GM18511 (cell line): ENCODE measurements around the gene TMEM74B.
"Not testable (repeated sequence)": the region's sequence is repeated elsewhere in the genome, so short reads cannot be mapped to it uniquely, and the experiment has no call there.

Experiments used
- ATAC-seq: cut with Tn5 transposase; IDR thresholded peaks from one replicate; pipeline ENCODE4 v1.9.1; 2021; ENCODE audit warnings: mild to moderate bottlenecking, moderate library complexity; ENCODE audit not compliant: unreplicated experiment

The TMEM74B gene

DNA sequence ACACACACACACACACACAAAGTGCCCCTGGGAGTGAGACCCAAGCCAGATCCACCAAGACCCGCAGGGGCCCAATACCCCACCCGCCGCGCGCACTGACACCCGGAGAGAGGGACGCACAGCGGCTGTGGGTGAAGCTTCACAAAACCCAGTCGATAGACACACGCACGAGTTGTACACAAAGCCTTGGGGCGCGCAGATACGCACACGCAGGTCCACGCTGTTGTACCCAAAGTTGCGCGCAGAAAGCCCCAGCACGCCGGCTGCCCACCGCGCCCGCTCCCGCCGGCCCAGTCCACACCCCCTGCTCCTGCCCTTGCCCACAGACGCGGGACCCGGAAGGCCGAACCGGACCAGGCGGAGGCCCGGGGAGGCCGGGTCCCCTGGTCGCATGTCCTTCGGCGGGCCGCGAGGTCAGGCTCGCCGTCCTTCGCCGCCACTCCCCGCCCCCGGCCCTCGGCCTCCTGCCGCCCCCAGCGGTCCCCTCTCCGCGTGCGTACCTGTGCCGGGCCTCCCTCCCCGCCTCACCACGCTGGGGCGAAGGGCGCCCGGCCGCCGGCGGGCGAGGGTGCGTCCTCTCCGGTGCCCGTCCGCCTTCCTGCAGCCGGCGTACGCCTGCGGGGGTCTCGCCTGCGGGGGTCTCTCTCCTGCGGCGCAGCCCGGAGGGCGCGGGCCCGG lies at the start of gene TMEM74B:
Gene TMEM74B, minus strand, starts transcription at position 344 of the 678 bp plus-strand sequence. CDS start 1,180 bp downstream, outside the sequence.
- no peak for ATAC-seq

DNA sequence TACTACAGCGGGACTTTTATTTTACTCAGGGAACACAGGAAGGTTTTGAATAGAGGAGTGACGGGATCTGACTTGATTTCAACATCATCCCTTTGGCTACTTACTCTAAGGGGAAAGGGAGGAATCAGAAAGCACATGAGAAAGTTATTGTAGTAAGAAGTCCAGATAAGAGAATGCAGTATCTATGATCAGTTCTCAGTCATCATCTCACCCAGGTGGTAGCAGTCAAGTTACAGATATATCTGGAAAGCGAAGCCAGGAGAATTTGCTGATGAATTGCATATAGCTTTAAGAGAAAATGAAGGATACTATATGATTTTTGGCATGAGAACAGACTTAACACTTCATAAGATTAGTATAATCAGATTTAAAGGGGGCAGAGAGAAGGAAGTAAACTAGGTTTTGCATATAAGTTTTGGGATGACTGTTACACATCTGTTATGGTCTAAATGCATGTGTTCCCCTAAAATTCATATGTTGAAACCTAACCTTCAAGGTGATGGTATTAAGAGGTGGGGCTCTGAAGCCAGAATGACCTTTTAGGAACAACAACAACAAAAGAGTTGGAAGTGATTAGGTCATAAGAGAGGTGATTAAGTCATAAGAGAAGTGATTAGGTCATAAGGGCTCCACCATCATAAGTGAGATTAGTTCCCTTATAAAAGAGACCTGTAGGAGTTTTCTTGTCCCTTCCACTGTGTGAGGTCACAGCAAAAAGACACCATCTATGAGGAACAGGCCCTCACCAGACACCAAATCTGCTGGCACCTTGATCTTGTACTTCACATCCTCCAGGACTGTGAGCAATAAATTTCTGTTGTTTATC lies 47.7 kb upstream of the TMEM74B start:
- ATAC-seq = no peak

DNA sequence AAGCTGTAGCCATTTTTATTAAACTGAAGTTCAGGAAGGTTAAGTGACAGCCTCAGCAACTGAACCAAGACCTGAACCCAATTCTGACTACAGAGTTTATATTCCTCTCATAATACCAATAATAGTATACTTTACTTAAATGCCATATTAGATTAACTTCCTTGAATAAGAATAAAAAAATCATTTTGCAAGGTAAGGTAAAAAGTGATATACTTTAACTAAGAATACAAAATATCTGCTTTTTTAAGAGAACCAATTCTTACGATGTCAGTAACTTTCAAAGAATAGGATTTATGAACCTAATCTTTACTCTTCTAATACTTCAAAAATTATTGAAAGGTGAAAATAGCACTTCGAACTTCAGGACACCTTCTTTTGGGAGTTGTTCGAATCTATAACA lies 44.8 kb upstream of the TMEM74B start:
- no peak for ATAC-seq

DNA sequence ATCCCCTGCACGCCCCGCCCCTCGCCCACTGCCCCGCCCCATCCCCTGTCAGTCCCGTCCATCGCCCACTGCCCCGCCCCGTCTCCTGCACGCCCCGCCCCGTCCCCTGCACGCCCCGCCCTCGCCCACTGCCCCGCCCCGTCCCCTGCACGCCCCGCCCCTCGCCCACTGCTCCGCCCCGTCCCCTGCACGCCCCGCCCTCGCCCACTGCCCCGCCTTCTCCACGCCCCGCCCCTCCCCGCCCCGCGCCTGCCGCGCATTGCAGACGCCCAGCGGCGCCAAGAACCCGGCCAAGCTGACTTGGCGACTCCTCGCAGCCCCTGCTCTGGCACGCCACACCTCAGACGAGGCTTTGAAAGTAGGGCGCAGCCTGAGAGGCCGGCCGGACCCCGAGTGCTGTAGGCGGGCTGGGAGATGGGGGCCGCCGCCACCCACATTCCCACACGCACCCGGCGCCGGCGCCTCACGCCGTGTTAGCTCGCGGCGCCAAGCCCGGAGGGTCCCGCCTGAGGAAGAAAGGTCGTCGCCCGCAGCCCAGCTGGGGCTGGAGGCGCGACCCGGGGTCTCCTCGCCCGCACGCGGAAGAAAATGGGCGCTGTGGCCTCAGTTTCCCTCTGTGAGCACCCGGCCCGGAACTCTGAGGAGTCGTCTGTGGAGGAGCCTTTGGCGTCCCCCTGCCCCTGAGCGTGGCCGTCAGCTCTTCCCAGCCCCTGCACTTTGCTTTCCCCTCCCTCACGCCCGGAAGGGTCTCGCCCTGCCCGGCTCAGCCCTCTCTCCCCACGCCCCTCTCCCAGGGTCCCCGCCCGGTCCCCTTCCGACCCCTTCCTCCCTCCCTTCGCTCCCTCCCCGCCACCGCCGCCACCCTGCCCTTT lies 41.2 kb upstream of the TMEM74B start, which contains the start of gene RAD21L1:
Gene RAD21L1, plus strand, starts transcription at position 262 of the 872 bp plus-strand sequence. CDS start 2,410 bp downstream, outside the sequence.
- no peak for ATAC-seq

DNA sequence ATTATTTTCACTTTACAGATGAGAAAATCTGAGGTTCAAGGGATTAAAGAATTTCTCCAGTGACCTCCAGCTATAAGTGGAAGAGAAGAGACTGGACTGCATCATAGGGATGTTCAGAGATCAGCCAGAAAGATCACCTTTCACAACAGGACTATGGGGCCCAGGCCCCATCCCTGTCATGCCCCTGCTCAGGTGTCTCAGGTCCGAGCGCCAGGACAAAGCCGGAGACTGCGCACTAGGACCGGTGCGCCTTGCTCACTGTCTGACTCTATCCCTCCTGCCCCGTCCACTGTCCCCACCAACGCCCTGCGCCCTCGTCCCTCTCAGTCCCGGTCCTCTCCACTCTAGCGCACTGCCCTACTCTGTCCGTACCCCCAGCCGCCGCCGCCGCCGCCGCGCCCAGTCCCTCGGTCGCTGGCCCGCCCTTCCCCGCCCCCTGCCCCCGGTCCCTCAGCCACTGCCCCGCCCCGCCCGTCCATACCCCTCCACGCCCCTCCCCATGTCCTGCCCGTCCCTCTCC lies 40.5 kb upstream of the TMEM74B start:
- no peak for ATAC-seq

DNA sequence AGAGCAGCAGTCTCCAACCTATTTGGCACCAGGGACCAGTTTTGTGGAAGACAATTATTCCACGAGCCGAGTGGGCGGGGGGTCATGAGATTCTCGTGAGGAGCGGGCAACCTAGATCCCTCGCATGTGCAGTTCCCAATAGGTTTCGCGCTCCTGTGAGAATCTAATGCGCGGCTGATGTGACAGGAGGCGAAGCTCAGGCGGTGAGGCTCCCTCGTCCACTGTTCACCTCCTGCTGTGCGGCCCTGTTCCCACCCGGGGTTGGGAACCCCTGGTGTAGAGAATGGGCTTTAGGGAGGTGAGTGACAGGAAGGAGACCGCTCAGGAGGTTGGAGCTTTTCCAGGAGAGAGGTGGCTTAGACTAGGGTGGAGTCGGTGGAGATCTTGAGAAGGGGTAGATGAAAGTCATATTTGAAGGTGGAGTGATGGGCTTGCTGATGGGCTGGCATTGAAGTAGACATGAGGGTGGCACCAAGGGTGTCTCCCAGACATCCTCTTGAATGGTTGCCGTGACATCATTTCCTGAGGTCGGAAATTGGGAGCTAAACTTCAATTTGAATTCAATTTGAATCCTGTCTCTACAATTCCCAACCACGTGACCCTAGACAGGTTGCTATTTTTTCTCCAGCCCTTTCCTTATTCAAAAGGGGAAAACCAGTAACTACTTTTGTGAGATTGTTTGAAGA lies 39.6 kb upstream of the TMEM74B start:
- no peak for ATAC-seq

DNA sequence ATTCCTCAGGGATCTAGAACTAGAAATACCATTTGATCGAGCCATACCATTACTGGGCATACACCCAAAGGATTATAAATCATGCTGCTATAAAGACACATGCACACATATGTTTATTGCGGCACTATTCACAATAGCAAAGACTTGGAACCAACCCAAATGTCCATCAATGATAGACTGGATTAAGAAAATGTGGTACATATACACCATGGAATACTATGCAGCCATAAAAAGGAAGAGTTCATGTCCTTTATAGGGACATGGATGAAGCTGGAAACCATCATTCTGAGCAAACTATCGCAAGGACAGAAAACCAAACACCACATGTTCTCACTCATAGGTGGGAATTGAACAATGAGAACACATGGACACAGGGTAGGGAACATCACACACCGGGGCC lies 38.0 kb upstream of the TMEM74B start:
- not testable (repeated sequence) for ATAC-seq

DNA sequence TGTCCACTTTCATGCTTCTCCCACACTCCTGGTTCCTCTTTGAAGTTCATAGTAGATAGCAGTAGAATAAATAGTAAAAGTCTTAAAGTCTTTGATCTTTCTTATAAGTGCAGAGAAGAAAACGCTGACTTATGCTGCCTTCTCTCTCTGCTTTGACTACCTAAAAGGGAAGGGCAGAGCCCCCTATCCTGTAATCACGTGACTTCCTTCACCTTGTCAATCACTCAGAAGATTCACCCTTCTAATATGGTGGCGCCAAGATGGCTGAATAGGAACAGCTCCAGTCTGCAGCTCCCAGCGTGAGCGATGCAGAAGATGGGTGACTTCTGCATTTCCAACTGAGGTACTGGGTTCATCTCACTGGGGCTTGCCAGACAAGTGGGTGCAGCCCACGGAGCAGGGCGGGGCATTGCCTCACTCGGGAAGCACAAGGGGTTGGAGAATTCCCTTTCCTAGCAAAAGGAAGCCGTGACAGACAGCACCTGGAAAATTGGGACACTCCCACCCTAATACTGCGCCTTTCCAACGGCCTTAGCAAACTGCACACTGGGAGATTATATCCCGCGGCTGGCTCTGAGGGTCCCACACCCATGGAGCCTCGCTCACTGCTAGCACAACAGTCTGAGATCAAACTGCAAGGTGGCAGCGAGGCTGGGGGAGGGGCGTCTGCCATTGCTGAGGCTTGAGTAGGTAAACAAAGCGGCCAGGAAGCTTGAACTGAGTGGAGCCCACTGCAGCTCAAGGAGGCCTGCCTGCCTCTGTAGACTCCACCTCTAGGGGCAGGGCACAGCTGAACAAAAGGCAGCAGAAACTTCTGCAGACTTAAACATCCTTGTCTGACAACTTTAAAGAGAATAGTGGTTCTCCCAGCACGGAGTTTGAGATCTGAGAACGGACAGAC lies 32.0 kb upstream of the TMEM74B start:
- ATAC-seq = not testable (repeated sequence)

DNA sequence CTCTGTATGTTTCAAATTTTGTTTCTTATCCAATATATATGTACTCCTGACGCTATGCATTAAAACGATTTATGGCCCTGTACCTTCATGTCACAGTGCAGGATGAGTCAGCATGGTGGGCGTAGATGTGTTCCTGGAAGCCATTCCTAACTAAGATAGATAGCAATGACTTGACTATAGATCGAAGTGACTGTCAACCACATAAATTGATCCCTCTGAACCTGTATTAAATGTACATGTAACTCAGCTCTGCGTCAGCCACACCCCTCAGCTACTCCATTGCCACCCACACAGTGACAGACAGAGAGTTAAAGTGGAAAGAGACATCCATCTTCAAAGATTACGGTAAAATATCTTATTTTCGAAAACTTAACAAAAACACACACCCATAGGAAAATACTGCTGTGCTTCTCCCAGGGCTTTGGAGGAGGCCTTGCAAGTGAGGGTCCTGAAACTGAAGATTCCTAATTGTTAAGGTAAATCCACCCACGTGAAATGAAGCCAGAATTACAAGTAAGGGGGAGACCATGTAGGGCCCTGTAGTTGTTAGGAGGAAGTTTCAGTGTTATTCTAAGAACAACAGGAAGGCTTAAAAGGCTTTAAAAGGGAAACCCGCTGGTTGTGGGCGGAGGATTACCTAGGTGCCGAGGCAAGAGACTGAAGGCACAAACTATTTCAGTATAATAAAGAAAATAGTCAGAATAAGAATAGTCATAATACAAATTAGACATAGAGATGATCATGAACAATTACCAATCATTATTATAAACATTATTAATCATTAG lies 30.8 kb upstream of the TMEM74B start:
- no peak for ATAC-seq

DNA sequence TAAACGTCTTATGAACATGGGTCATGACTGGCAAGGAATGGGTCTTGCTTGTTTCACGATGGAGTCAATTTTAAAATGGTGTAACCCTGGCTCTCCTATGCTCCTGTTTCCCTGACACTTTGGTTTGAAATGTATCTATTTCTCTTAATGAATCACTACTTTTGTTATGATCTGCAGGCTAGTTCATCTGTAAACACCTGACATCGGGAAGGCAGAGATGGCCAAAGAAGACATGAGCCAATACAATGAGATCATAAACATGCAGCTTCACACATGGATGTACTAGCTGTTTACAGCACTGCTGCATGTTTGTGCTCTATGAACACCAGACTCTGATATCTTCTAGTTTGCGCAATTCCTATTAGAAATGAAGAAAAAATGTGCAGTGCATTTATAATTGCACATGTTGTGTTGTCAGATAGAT lies 30.1 kb upstream of the TMEM74B start:
- no peak for ATAC-seq

DNA sequence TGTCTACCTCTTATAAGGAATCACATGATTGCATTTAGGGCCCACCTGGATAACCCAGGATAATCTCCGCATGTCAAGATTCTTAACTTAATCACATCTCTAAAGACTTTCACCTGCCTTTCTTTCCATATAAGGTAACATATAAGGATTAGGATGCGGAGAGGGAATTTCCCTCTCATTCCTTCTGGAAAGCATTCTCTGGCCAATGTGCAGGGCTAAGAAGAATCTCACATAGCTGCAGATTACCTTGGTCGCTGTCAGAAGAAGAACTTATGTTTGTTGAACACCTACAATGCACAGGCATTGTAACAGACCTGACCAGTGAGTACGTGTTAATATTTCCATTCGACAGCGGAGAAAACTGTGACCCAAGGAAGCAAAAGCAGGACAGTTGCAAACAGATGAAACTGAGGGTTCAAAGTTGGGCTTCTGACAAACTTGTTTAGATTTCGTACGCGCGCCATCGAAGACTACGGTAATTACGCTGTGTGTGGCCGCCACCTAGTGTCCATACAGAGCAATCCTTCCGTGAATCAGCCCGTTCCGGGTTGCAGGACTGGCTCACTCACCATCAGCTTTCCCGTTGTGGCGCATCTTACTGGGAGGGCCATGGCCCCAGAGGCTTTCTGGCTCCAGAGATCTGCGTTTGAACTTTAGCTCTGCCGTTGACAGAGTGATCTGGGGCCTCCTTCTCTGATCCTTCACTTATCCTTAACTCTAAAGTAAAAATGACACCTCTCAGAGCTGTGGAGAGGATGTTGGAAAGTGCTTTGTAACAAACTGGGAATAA lies 28.0 kb upstream of the TMEM74B start:
- ATAC-seq = no peak

DNA sequence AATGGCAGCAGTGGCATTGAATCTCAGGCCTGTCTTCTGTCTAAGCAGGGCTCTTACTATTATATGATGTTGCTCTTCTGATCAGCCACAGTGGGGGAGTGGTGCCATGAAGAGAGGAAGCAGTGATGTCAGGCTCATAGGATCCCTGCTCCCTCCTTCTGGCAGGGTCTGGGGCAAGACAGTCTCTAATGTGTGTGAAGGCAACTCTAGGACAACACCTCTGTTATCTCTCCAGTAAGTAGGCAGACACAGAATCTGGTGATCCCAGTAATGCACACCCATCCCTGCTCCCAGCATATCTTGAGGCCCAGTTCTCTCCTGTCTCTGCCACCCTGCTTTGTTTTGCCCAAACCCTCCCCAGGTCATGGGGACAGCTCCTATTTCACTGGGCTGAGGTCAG lies 27.2 kb upstream of the TMEM74B start:
- ATAC-seq = no peak

DNA sequence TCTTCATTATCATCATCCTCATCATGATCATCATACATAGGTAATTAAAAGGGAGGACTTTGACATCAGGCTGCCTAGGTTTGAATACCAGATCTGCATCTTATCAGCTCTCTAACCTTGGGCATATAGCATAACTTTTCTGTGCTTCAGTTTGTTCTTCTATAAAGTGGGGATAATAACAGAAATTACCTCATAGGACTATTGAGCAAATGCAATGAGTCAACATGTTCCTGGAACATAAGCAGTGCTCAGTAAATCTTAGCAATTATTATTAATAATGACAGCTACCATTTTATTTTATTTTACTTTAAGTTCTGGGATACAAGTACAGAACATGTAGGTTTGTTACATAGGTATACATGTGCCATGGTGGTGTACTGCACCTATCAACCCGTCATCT lies 25.7 kb upstream of the TMEM74B start:
- ATAC-seq = no peak

DNA sequence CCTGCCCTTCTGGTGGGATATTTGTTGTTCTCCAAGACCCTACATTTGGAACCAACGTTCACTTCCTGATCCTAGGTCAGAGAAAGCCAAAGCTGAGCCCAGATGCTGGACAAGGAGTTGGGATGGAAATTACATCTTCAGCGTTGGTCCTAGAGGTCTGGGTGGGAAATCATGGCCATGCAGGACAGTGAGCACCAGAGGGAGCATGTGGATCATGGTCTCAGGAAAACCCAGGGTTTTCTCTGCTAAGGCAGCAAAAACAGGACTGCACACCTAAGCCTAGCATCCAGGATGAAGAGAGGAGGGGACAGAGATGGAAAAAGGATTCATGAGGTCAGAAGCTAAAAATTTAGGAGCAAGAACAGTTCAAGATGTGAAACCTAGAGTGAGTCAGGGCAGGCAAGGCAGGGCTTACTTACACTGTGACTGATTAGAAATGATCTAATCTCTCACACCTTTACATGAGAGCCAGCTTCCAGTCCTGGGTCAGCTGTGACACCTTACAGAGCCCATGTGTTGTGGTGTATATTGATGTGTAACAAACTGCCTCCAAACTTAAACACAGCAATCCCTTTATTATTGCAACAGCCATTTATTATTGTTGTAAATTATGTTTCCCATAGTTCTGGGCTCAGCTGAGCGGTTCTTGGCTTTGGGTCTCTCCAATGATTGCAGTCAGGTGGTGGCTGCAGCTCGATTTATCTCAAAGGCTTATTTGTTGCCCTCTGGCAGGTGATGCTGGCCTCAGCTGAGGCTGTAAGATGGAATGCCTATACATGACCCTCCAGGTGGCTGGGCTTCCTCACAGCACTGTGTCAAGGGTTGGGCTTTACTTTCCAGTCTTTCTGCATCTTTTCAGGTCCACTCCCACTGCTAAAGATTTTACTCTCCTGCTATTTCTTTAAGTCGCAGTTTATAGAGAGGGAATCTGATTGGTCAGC lies 24.9 kb upstream of the TMEM74B start:
- ATAC-seq = no peak

DNA sequence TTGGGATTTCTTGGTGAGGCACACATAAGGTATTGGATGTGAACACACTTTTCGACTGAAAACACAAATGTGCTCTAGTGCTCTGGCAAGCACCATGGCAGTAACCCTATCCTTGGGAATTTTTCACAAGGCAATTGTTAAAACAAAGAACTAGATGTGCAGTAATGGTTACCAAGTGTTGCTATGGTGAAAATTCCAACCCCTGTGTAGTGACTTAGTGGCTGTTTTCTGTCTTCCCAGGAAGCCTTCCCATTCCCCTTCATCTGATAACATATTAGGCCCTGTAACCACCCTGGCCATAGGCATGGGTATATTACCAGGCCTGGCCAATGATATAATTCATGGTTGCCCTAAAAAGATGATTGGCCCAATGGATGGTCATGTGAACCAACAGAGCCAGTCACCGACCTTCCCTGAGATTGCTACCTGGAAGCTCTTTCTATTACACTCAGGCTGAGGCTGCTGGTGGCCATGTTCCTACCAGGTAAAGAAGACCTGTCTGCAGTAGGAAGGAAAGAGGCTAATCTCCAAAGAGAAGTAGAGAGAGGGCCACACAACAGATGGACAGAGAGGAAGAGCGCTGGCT lies 22.6 kb upstream of the TMEM74B start:
- ATAC-seq = no peak
